Kidney (tissue), 14 donors: ENCODE data around the gene RBM8A. TPM values are rescaled to one million over a fixed set of nuclear protein-coding genes. Genes with fewer than 3 reads are reported as not detected.
"Not testable (repeated sequence)": the region's sequence is repeated elsewhere in the genome, so short reads cannot be mapped to it uniquely, and the experiment has no call there.

Source experiments
- DNase-seq, 5 donors: peaks; one replicate each; pipeline ENCODE4 v3.0.0-alpha.2; 2013 to 2020
- FAIRE-seq: peaks from 2 replicates; lab custom pipeline; 2012; peaks lifted over from hg19 to GRCh38; lab: Jason Lieb, UNC
- H3K27ac ChIP-seq, 2 donors: one replicate each; pipeline ENCODE4 v1.7.0; 2013; ENCODE audit warnings: low read depth in 2 of 2, low read length in 2 of 2, inconsistent platforms in 1 of 2
- H3K27me3 ChIP-seq: one replicate; pipeline ENCODE4 v1.7.1; 2013; ENCODE audit warnings: low read length, inconsistent platforms; ENCODE audit not compliant: control insufficient read depth, insufficient read depth
- H3K36me3 ChIP-seq, 3 donors: one replicate each; pipeline versions ENCODE4 v1.7.0 to v1.7.1; 2013; ENCODE audit warnings: low read length in 3 of 3, control low read depth in 1 of 3, inconsistent platforms in 1 of 3; ENCODE audit not compliant: insufficient read depth in 3 of 3, control insufficient read depth in 2 of 3
- H3K4me1 ChIP-seq, 3 donors: one replicate each; pipeline versions ENCODE4 v1.7.0 to v1.7.1; 2013; ENCODE audit warnings: low read length in 3 of 3, inconsistent platforms in 1 of 3, low read depth in 1 of 3; ENCODE audit not compliant: control insufficient read depth in 2 of 3, insufficient read depth in 2 of 3
- H3K4me3 ChIP-seq, 3 donors: one replicate each; pipeline versions ENCODE4 v1.7.0 to v1.8.1; 2013; ENCODE audit warnings: low read length in 3 of 3, control low read depth in 1 of 3, inconsistent platforms in 1 of 3
- H3K9ac ChIP-seq, 3 donors: one replicate each; pipeline versions ENCODE4 v1.7.0 to v1.7.1; 2013; ENCODE audit warnings: low read length in 3 of 3, control low read depth in 1 of 3, inconsistent platforms in 1 of 3
- H3K9me3 ChIP-seq, 3 donors: one replicate each; pipeline versions ENCODE4 v1.7.0 to v1.7.1; 2013; ENCODE audit warnings: low read length in 3 of 3, control low read depth in 1 of 3, inconsistent platforms in 1 of 3; ENCODE audit not compliant: control insufficient read depth in 2 of 3, insufficient read depth in 1 of 3
- CTCF ChIP-seq: IDR thresholded peaks from 3 replicates; pipeline ENCODE4 v1.5.1; 2012; ENCODE audit warnings: mild to moderate bottlenecking, moderate library complexity, borderline replicate concordance; ENCODE audit not compliant: insufficient read depth; ENCODE audit errors: extremely low read depth
- intact Hi-C: fragments of 100-400 bp; cut with DNase I; formaldehyde crosslinking; loops from one replicate; pipeline ENCODE4 v1.11.1; 2022
- polyA plus RNA-seq: library from polyadenylated mRNA; stranded (reverse); fragments of 350-450 nt; fragmentation: Illumina TruSeq; extraction: RNeasy Lipid Tissue Mini Kit (QIAGEN cat#74804); gene quantifications from one replicate; pipeline ENCODE4 v1.2.3, GENCODE V29; 2014; ENCODE audit warnings: low read depth, low replicate concordance; ENCODE audit not compliant: insufficient read depth
- total RNA-seq: library from RNA; stranded (reverse); fragmentation: NEBNext Ultra II Directional; extraction: Animal tissue kit (Norgen Biotek cat#: 25700); gene quantifications from one replicate; pipeline ENCODE4 v1.2.1, GENCODE V29; 2021
- donor health status: control.
- donor health status: control.
- donor health status: control.
- donor health status: control.
- donor health status: control.
- donor health status: DM: yes; HTN: yes; CAD: no.
- donor health status: Normal renal cell carcinoma (clear cell type).

RBM8A gene
- total and polyA plus RNA-seq, 2 donors from 2014 or later = 105 to 131 TPM

DNA sequence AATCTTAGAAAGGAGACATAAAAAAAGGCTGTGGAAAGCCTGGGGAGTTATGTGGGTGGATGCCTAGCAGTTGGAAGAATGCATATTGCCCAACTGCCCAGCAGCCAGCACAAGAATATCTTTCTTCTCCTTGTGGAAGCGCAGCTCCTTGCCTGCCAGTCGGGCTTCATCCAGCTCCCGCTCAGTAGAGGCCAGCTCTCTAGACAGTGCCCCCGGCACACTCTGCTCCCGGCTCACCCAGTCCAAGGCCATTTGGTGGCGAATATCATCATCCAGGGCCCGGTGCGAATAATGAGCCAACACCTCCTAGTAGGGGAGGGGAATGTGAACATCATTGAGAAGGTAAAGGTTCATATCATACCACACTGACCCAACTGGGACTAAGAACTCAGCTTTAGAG is 9.0 kb upstream of the RBM8A start:
- DNase-seq = no peak
- no peak overlapping the region for H3K4me3 ChIP-seq
- intact Hi-C loops = no loop called here
- peaks cover 0 to 6% (median 4%) of the 10 kb centered on the region in 3 donors for H3K36me3 ChIP-seq
- no peak for FAIRE-seq
- no peak for TF ChIP-seq CTCF
- H3K27ac ChIP-seq = no peak overlapping the region
- H3K9ac ChIP-seq = no peak overlapping the region
- no peaks in the 10 kb centered on the region for H3K4me1 ChIP-seq
- no peaks in the 10 kb centered on the region for H3K9me3 ChIP-seq
- H3K27me3 ChIP-seq = no peaks in the 10 kb centered on the region

- Histone ChIP-seq H3K36me3 (peaks cover 0 to 6% (median 4%) of the 10 kb centered on the region in 3 donors), H3K27me3 (no peaks in the 10 kb centered on the region), H3K9me3 (no peaks in the 10 kb centered on the region)
These were observed 8.4 kb upstream of the RBM8A start for GRCh38 chr1:145935708-145936107.

DNA sequence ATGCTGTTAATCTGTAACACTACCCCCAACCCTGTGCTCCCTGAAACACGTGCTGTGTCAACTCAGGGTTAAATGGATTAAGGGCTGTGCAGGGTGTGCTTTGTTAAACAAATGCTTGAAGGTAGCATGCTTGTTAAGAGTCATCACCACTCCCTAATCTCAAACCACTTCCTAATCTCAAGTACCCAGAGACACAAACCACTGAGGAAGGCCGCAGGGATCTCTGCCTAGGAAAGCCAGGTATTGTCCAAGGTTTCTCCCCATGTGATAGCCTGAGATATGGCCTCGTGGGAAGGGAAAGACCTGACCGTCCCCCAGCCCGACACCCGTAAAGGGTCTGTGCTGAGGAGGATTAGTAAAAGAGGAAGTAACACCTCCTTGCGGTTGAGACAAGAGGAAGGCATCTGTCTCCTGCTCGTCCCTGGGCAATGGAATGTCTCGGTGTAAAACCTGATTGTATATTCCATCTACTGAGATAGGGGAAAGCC is 5.3 kb upstream of the RBM8A start:
- H3K27ac ChIP-seq, intact Hi-C loops, H3K9ac ChIP-seq, H3K4me1 ChIP-seq, H3K27me3 ChIP-seq, H3K9me3 ChIP-seq, H3K4me3 ChIP-seq, H3K36me3 ChIP-seq, FAIRE-seq, DNase-seq: not testable (repeated sequence)

More at GRCh38 chr1:145935708-145936107, 8.4 kb upstream of the RBM8A start:
- no peaks in the 10 kb centered on the region for H3K4me1 ChIP-seq
- H3K27ac ChIP-seq = no peak overlapping the region
- intact Hi-C loops = no loop called here
- DNase-seq = no peak
- H3K9ac ChIP-seq = no peak overlapping the region
- TF ChIP-seq CTCF = no peak
- FAIRE-seq = no peak
- H3K4me3 ChIP-seq = no peak overlapping the region

- FAIRE-seq = no peak
- intact Hi-C loops = no loop called here
- Histone ChIP-seq H3K9me3 (no peaks in the 10 kb centered on the region), H3K4me3 (peak overlapping the region; percentile 82 to 94 (median 93)), H3K36me3 (peaks cover 3 to 6% (median 4%) of the 10 kb centered on the region in 3 donors), H3K27ac (peak overlapping the region; percentile 96 to 99), H3K4me1 (peaks cover 3 to 6% (median 6%) of the 10 kb centered on the region in 3 donors), H3K9ac (peak overlapping the region; percentile 95 to 99 (median 95)), H3K27me3 (no peaks in the 10 kb centered on the region)
- DNase-seq = peak in 2 of 5 donors; percentile 15 to 53
- no peak for TF ChIP-seq CTCF
These were observed 796 bp upstream of the RBM8A start for GRCh38 chr1:145927916-145928643.
